Measurements from ENCODE around the gene FAH. TPM values are rescaled to one million over a fixed set of nuclear protein-coding genes. Genes with fewer than 3 reads are reported as not detected.
A peak's percentile ranks its signal among the peaks of the same experiment; 100 is the strongest.

Gene FAH
- total and polyA plus RNA-seq, 9 of the 15 experiments (the other 6 are each of a cell fraction or from before 2014, with no cell fraction given), result 66.8 to 310 (median 103) TPM

GRCh38 chr15:80160570-80161156 is 7.9 kb downstream of the FAH start (continued):
- TF ChIP-seq CUX1 (CRISPR knock-in tag; IDR thresholded peaks at IDR 0.05) (no peak; the same call in 1 of the 2 replicates), U2AF2 (optimal IDR thresholded peaks at IDR 0.05; ENCODE audit: low read depth, low read length) (no peak), ZBTB8A (IDR thresholded peaks at IDR 0.05; ENCODE audit: partially characterized antibody) (no peak), FOXP1 (CRISPR knock-in tag; IDR thresholded peaks at IDR 0.05) (no peak), FOXM1 (IDR thresholded peaks at IDR 0.05; ENCODE audit: low read depth) (no peak), FOXM1 (CRISPR knock-in tag; IDR thresholded peaks at IDR 0.05; ENCODE audit: low read depth) (no peak), ZNF140 (CRISPR knock-in tag; IDR thresholded peaks at IDR 0.05) (no peak), ELK1 (CRISPR knock-in tag; IDR thresholded peaks at IDR 0.05) (no peak), OTX1 (CRISPR knock-in tag; IDR thresholded peaks at IDR 0.05) (peak; percentile 83; the same call in 1 of the 2 replicates), ZNF830 (CRISPR knock-in tag; IDR thresholded peaks at IDR 0.05) (no peak), MBD2 (IDR thresholded peaks at IDR 0.05; ENCODE audit: borderline replicate concordance, low read depth) (no peak), ILK (tag; IDR thresholded peaks at IDR 0.05; ENCODE audit: borderline replicate concordance, low read depth) (no peak), BRD4 (IDR thresholded peaks at IDR 0.05) (no peak), LEF1 (IDR thresholded peaks at IDR 0.05) (peak; percentile 79), LCOR (CRISPR knock-in tag; IDR thresholded peaks at IDR 0.05) (no peak), ZNF175 (CRISPR knock-in tag; IDR thresholded peaks at IDR 0.05; ENCODE audit: low read depth) (peak; percentile 96), HMG20A (CRISPR knock-in tag; conservative IDR thresholded peaks at IDR 0.05) (no peak), BRCA1 (IDR thresholded peaks at IDR 0.05) (no peak), BRCA1 (CRISPR knock-in tag; IDR thresholded peaks at IDR 0.05) (no peak), MAFF (IDR thresholded peaks at IDR 0.05; ENCODE audit: low read length) (peak; percentile 96), RAD21 (CRISPR knock-in tag; conservative IDR thresholded peaks at IDR 0.05 in 1 of 2, IDR thresholded peaks at IDR 0.05 in 1 of 2) (peak; percentile 18 to 26; a peak in 3 of 4 replicates), GTF2F1 (IDR thresholded peaks at IDR 0.05; ENCODE audit: low read depth, low read length) (no peak)

Measured in K562 (cell line).